ENCODE measurements around the gene ABLIM2. TPM values are rescaled to one million over a fixed set of nuclear protein-coding genes. Genes with fewer than 3 reads are reported as not detected.
A peak's percentile ranks its signal among the peaks of the same experiment; 100 is the strongest.

The ABLIM2 gene
- total and polyA plus RNA-seq, 2 of the 8 experiments (the other 6 are each of a cell fraction or from before 2014, with no cell fraction given) = 2.8 to 3.0 TPM

DNA sequence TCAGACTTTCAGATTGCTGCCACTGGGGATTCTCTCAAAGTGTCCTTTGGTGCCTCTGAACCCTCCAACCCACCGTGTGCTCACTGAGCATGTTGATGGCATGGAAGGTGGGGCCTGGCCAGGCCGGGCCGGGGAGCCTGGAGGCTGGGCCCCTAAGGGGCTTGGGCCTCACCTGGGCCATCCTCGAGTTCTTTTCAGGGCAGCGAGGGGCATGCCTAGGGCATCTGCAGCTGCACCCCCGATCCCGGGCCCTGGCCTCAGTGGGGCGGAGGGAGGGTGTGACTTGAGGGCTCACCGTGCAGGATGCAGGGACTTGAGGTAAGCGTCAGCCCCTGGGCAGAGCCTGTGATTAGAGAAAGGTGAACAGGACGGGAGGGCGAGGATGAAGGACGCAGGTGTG lies 38.9 kb upstream of the ABLIM2 start:
- Histone ChIP-seq H3K9ac (replicated peaks in 1 of 4; ENCODE audit: extremely low read depth in 1 of 4, low read depth in 3 of 4, low read length in 3 of 4) (no peak overlapping the region; a peak in 1 of 7 replicates), H2BK15ac (ENCODE audit: low read length) (no peak overlapping the region), H2BK20ac (ENCODE audit: low read length) (no peak overlapping the region), H3K4me3 (ENCODE audit: extremely low read depth in 1 of 4, insufficient read depth in 2 of 4, low read depth in 3 of 4, low read length in 4 of 4) (no peak overlapping the region), H3K79me1 (ENCODE audit: low read depth, low read length) (no peaks in the 10 kb centered on the region), H3K23ac (ENCODE audit: insufficient read length) (no peak overlapping the region), H2BK12ac (ENCODE audit: low read depth, low read length) (no peak overlapping the region), H3K9me3 (ENCODE audit: insufficient read depth in 2 of 2, low read depth in 1 of 2, low read length in 1 of 2) (no peaks in the 10 kb centered on the region), H4K20me1 (replicated peaks in 1 of 2; ENCODE audit: control insufficient read depth in 1 of 2, insufficient read depth in 2 of 2, low read length in 2 of 2) (peaks cover 0 to 3% of the 10 kb centered on the region in 2 experiments), H3K4me2 (ENCODE audit: insufficient read depth in 1 of 2, low read depth in 2 of 2, low read length in 2 of 2) (no peak overlapping the region), H3K4me1 (replicated peaks in 1 of 4; ENCODE audit: control insufficient read depth in 3 of 4, insufficient read depth in 4 of 4, low read length in 3 of 4) (peaks cover 0 to 6% (median 1%) of the 10 kb centered on the region in 4 experiments; a peak in 3 of 7 replicates), H4K5ac (ENCODE audit: insufficient read length, low read depth, low read length) (no peak overlapping the region), H3K79me2 (ENCODE audit: control insufficient read depth in 1 of 2, insufficient read depth in 2 of 2, low read length in 2 of 2) (no peaks in the 10 kb centered on the region), H3K56ac (replicated peaks; ENCODE audit: insufficient read length, low read depth, low read length) (no peak overlapping the region), H2AFZ (ENCODE audit: low read length) (no peak overlapping the region), H2BK120ac (replicated peaks; ENCODE audit: low read depth, low read length) (no peak overlapping the region), H3K18ac (ENCODE audit: extremely low read depth, low read length) (no peak overlapping the region), H2AK5ac (ENCODE audit: low read depth, low read length) (no peak overlapping the region), H3K36me3 (ENCODE audit: control insufficient read depth in 2 of 4, insufficient read depth in 4 of 4, low read length in 3 of 4) (no peaks in the 10 kb centered on the region), H4K91ac (replicated peaks; ENCODE audit: insufficient read length, low read length) (no peak overlapping the region), H3K23me2 (ENCODE audit: low read depth, low read length) (no peaks in the 10 kb centered on the region), H3K27me3 (replicated peaks in 1 of 4; ENCODE audit: control insufficient read depth in 3 of 4, extremely low read depth in 1 of 4, insufficient read depth in 3 of 4, low read length in 3 of 4) (no peaks in the 10 kb centered on the region), H2BK5ac (ENCODE audit: low read depth, low read length) (no peak overlapping the region), H4K8ac (ENCODE audit: extremely low read depth, insufficient read depth, low read length) (peak overlapping the region; percentile 12; the same call in 1 of the 2 replicates), H3K14ac (ENCODE audit: insufficient read length) (no peak overlapping the region), H3K4ac (replicated peaks; ENCODE audit: insufficient read length, low read depth, low read length) (no peak overlapping the region), H3K27ac (ENCODE audit: low read depth, low read length) (no peak overlapping the region)
- DNase-seq (ENCODE audit: low read depth in 1 of 2, low spot score in 2 of 2) = no peak
- ChIA-PET CTCF (ENCODE audit: partially characterized antibody) (interaction anchor here (0.6 to 3.9 kb wide), 9 partner anchors 10 to 111 kb away, joined by 3 to 21 read pairs (median 3); no protein-coding TSS in a partner anchor), POLR2A (ENCODE audit: partially characterized antibody) (no interaction called here)
- WGBS, 2 experiments (ENCODE audit: extremely low coverage in 1 of 2, insufficient coverage in 1 of 2, insufficient read length in 1 of 2, insufficient replicate concordance in 2 of 2, low coverage in 1 of 2, low lambda C conversion rate in 2 of 2, missing lambda C conversion rate in 1 of 2) = 79% methylated on average over 13 of the region's 13 CpGs; no CpG with 5 or more reads in 1 of the 2 experiments
- no peak for FAIRE-seq
- TF ChIP-seq CTCF (IDR thresholded peaks at IDR 0.05; ENCODE audit: control extremely low read depth in 1 of 3, insufficient read depth in 1 of 3, low read depth in 1 of 3, low read length in 3 of 3) (no peak), BRCA1 (IDR thresholded peaks at IDR 0.05; ENCODE audit: low read depth, low read length) (no peak), JUN (IDR thresholded peaks at IDR 0.05; ENCODE audit: low read depth, low read length) (no peak), MAFK (IDR thresholded peaks at IDR 0.05; ENCODE audit: low read depth, low read length) (no peak), POLR2A (IDR thresholded peaks at IDR 0.05; ENCODE audit: control extremely low read depth in 1 of 2, low read depth in 2 of 2, low read length in 2 of 2) (no peak), SIX5 (IDR thresholded peaks at IDR 0.05; ENCODE audit: low read depth, low read length) (no peak), EGR1 (IDR thresholded peaks at IDR 0.05; ENCODE audit: borderline replicate concordance, low read depth, low read length) (no peak), SIN3A (conservative IDR thresholded peaks at IDR 0.05 in 1 of 2, IDR thresholded peaks at IDR 0.05 in 1 of 2; ENCODE audit: low read depth in 1 of 2, low read length in 2 of 2) (no peak), TAF7 (optimal IDR thresholded peaks at IDR 0.05; ENCODE audit: borderline replicate concordance, low read depth, low read length) (no peak), YY1 (IDR thresholded peaks at IDR 0.05; ENCODE audit: low read depth, low read length) (no peak)

Data from H1 (cell line).